HCT116 (cell line): ENCODE data around the gene SERAC1.

ENCODE experiments used
- ATF3 ChIP-seq: IDR thresholded peaks from 2 replicates; pipeline ENCODE4 v1.6.1; 2012
- CTCF ChIP-seq, 3 experiments: fragments of 200-600 bp in 1 of 3; sonication (generic) in 1 of 3; IDR thresholded peaks in 2 of 3; conservative IDR thresholded peaks in 1 of 3; 2 replicates each; pipeline ENCODE4 v1.5.1; 2012 to 2017; ENCODE audit warnings: low read depth in 2 of 3, low read length in 2 of 3, antibody characterized with exemption in 1 of 3, borderline replicate concordance in 1 of 3, control low read depth in 1 of 3, mild to moderate bottlenecking in 1 of 3, mixed read lengths in 1 of 3, mixed run types in 1 of 3, moderate library complexity in 1 of 3; ENCODE audit not compliant: insufficient read depth in 1 of 3
- EZH2 ChIP-seq: fragments of 200-600 bp; sonication (generic); IDR thresholded peaks from 2 replicates; pipeline ENCODE4 v1.6.1; 2017; ENCODE audit warnings: antibody characterized with exemption, mixed run types
- EZH2phosphoT487 ChIP-seq: fragments of 200-600 bp; IDR thresholded peaks from 2 replicates; pipeline ENCODE4 v1.6.1; 2018; ENCODE audit warnings: antibody characterized with exemption, borderline replicate concordance
- JUND ChIP-seq: IDR thresholded peaks from 2 replicates; pipeline ENCODE4 v1.6.1; 2012
- POLR2A ChIP-seq: IDR thresholded peaks from 2 replicates; pipeline ENCODE4 v1.7.0; 2011; ENCODE audit warnings: borderline replicate concordance; ENCODE audit not compliant: insufficient read depth, insufficient read length; ENCODE audit errors: extremely low read depth
- POLR2AphosphoS5 ChIP-seq: IDR thresholded peaks from 2 replicates; pipeline ENCODE4 v1.6.1; 2011; ENCODE audit warnings: mild to moderate bottlenecking, low read depth, low read length, moderate library complexity
- REST ChIP-seq: IDR thresholded peaks from 2 replicates; pipeline ENCODE4 v1.6.1; 2012; ENCODE audit warnings: low read depth
- SIN3A ChIP-seq: IDR thresholded peaks from 2 replicates; pipeline ENCODE4 v1.6.1; 2012; ENCODE audit warnings: low read depth
- SRF ChIP-seq: IDR thresholded peaks from 2 replicates; pipeline ENCODE4 v1.6.1; 2012; ENCODE audit warnings: low read depth
- YY1 ChIP-seq: IDR thresholded peaks from 2 replicates; pipeline ENCODE4 v1.6.1; 2011; ENCODE audit warnings: low read length, low read depth, moderate library complexity, mild to moderate bottlenecking; ENCODE audit not compliant: insufficient replicate concordance; ENCODE audit errors: extremely low read depth
- ZNF274 ChIP-seq: fragments of 200-500 bp; sonication (Bioruptor generic); IDR thresholded peaks from 2 replicates; pipeline ENCODE4 v1.6.1; 2014; ENCODE audit warnings: mild to moderate bottlenecking, low read depth, low read length, inconsistent platforms

DNA sequence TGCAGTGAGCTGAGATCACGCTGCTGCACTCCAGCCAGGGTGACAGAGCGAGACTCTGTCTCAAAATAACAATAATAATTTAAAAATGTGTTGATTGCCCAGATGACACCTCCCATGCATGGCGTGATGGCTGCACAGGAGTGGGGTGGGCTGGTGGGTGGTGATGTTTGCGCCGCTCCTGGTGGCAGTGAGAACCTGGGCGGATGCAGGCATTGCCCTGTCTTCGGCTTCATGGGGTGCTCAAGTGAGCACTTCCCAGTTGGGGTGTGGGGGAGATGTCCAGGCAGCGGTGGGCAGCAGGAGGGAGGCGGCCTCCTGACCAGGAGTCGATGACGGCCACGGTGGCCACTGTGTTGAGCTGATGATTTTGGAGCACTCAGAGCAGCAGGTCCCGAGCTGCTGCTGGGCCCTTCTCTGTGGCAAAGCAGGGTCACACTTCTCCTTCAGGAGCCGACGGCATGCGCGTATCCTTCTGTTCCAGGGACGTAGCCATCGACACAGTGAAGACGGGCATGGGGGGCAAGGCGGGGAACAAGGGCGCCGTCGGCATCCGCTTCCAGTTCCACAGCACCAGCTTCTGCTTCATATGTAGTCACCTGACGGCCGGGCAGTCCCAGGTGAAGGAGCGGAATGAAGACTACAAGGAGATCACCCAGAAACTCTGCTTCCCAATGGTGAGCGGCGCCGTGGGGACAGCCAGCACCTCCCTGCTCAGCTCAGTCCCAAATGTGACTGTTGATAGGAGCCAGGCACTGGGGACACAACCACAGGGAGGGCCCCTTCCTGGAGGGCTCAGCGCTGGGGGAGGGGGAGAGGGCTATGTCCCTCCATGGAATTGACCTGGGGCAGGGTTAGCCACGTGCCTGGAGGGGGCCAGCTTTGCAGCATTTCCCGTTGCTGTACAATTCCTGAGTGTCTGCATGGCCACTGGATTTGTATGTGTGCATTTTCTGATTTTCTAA, 96.7 kb downstream of the SERAC1 start:
- TF ChIP-seq CTCF (IDR thresholded peaks at IDR 0.05 in 2 of 3, conservative IDR thresholded peaks at IDR 0.05 in 1 of 3; ENCODE audit: borderline replicate concordance in 1 of 3, insufficient read depth in 1 of 3, low read depth in 2 of 3, low read length in 2 of 3), result no peak
- no peak for TF ChIP-seq EZH2
- no peak for TF ChIP-seq YY1
- no peak for TF ChIP-seq JUND
- TF ChIP-seq ZNF274, result no peak
- TF ChIP-seq POLR2A, result no peak
- TF ChIP-seq ATF3, result no peak
- TF ChIP-seq SIN3A, result no peak
- TF ChIP-seq REST, result no peak
- no peak for TF ChIP-seq EZH2phosphoT487
- no peak for TF ChIP-seq POLR2AphosphoS5
- TF ChIP-seq SRF, result no peak
